ENCODE results near the gene LCAT. TPM values are rescaled to one million over a fixed set of nuclear protein-coding genes. Genes with fewer than 3 reads are reported as not detected.
"Not testable (repeated sequence)": the region's sequence is repeated elsewhere in the genome, so short reads cannot be mapped to it uniquely, and the experiment has no call there.

The LCAT gene
- total RNA-seq, 1 experiment from 2014 or later, result 4.5 TPM

GRCh38 chr16:67922740-67923139 is 21.2 kb downstream of the LCAT start:
- Histone ChIP-seq H3K4me3 (no peak overlapping the region), H3K4me1 (peaks cover 4% of the 10 kb centered on the region; the same call in 1 of the 2 replicates), H3K27me3 (no peaks in the 10 kb centered on the region), H3K9me3 (replicated peaks) (no peaks in the 10 kb centered on the region), H3K36me3 (no peaks in the 10 kb centered on the region), H3K27ac (no peak overlapping the region)
- DNase-seq, result no peak

GRCh38 chr16:67922221-67922620 is 21.7 kb downstream of the LCAT start:
- no peak overlapping the region for H3K4me3 ChIP-seq
- H3K27ac ChIP-seq, result no peak overlapping the region
- no peak for DNase-seq
- H3K4me1 ChIP-seq, result peaks cover 4% of the 10 kb centered on the region; the same call in 1 of the 2 replicates
- H3K9me3 ChIP-seq (replicated peaks), result no peaks in the 10 kb centered on the region
- H3K27me3 ChIP-seq, result no peaks in the 10 kb centered on the region
- H3K36me3 ChIP-seq, result no peaks in the 10 kb centered on the region

- H3K4me3 ChIP-seq, result no peak overlapping the region
- H3K27me3 ChIP-seq, result no peaks in the 10 kb centered on the region
- H3K27ac ChIP-seq, result no peak overlapping the region
- no peaks in the 10 kb centered on the region for H3K36me3 ChIP-seq
- H3K4me1 ChIP-seq, result no peaks in the 10 kb centered on the region
- DNase-seq, result no peak
- no peaks in the 10 kb centered on the region for H3K9me3 ChIP-seq (replicated peaks)
Observed at GRCh38 chr16:67919622-67920221, 24.2 kb downstream of the LCAT start.

DNA sequence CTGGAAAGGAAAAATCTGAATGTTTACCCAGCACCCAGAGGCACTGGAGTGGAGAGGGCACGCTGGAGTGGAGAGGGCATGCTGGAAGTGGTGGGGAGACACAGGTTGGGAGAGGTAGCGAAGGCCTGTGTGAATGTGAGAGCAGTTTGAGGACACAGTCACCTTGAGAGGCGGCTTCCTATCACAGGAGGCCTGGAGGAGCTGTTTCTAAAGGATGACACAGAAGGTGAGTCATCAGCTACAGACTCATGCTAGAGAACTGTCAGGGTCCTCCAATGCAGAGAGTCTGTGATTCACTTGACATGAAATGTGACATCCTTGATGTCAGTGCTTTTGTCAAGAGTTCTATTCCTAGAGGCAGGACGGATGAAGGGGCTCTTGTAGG is 26.1 kb downstream of the LCAT start:
- DNase-seq, result no peak
- Histone ChIP-seq H3K27me3 (no peaks in the 10 kb centered on the region), H3K9me3 (replicated peaks) (no peaks in the 10 kb centered on the region), H3K36me3 (no peaks in the 10 kb centered on the region), H3K27ac (no peak overlapping the region), H3K4me1 (no peaks in the 10 kb centered on the region), H3K4me3 (no peak overlapping the region)

DNA sequence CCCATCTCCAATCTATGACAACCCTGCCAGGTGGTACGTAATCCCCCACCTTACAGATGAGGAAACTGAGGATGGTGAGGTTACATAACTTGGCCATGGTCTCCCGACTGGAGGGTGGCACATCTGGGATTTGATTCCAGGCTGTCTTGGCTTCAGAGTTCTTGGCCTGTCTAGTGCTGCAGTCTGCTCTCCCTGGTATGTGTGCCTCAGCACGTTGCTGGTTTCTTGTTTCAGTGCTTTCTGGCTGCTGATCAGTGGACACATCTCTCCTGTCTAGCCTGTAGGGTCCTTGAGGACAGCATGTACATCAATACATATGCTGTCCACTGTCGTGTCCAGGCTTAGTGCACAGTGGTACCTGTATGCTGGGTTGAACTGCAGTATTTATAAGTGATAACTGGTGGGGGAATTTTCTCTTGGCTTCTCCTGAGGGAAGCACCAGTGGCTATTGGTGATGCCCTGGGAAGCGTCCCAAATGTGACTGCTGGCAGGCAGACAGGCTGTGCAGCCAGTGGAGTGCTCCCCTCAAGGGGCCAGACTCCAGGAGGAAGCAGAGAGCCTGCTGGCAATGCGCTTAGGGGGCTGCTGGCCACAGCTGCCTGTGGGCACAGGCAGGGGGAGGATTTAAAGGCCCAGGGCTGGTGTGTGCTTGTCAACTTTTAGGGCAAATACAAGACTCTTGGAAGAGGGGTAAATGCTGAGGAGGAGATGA is 26.6 kb downstream of the LCAT start:
- H3K27me3 ChIP-seq, result no peaks in the 10 kb centered on the region
- H3K4me3 ChIP-seq, result no peak overlapping the region
- H3K27ac ChIP-seq, result no peak overlapping the region
- no peak for DNase-seq
- no peaks in the 10 kb centered on the region for H3K36me3 ChIP-seq
- no peaks in the 10 kb centered on the region for H3K4me1 ChIP-seq
- H3K9me3 ChIP-seq (replicated peaks), result no peaks in the 10 kb centered on the region

DNA sequence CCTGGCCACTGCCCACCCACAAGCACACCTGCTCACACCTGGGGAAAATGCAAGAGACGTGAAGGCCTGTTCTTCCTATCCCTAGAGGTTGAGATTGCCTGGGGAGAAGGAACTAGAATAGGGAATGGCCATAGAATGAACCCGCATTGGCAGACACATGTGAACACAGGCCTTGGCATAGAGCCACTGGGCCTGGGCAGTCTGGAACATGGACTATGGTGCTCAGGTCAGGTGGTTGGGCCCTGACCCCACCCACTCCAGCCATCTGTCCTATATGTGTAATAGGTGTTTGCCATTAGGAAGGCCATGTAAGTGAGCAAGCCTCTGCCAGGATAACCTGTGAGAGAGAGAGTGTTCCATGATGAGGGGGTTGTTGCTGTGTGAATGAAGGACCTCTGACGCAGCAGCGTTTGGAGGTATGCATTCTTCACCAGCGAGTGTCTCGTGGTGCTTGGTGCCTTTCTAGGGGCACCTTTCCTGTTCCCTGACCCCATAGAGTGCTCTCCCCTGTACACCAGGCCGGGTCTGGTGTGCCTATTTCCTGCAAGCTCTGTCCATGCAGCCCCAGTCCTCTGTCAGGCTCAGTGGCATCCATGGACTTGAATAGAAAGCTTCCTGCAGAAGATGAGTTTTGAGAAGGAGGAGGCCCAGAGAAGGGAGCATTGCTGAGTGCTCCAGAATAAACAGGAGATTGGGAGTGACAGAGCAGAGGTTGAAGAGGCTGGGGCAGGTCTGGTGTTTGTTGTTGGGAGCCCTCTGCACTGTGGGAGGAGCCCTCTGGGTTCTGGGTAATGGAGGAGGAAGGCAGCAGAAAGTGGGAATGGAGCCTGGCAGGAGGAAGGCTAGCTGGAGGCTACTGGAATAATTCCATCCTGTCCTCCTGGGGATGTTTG is 27.8 kb downstream of the LCAT start:
- H3K9me3 ChIP-seq (replicated peaks), result no peaks in the 10 kb centered on the region
- H3K36me3 ChIP-seq, result no peaks in the 10 kb centered on the region
- H3K27me3 ChIP-seq, result no peaks in the 10 kb centered on the region
- DNase-seq, result no peak
- no peak overlapping the region for H3K4me3 ChIP-seq
- no peaks in the 10 kb centered on the region for H3K4me1 ChIP-seq
- H3K27ac ChIP-seq, result no peak overlapping the region

DNA sequence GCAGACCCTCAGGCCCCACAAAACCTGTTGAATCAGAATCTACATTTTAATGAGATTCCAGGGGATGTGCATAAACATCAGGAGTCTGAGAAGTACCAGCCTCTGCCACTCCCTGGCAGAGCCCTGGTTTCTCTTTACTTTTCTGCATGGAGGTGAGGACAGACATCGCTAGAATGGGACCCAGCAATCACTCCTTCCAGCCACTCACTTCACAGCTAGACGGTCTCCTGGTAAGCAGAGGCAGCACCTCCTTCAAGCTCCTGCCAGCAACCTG is 28.5 kb downstream of the LCAT start:
- H3K27ac ChIP-seq, DNase-seq, H3K4me1 ChIP-seq: not testable (repeated sequence)

GRCh38 chr16:67914758-67915495 is 29.0 kb downstream of the LCAT start:
- H3K27ac ChIP-seq, result no peak overlapping the region
- H3K27me3 ChIP-seq, result no peaks in the 10 kb centered on the region
- no peaks in the 10 kb centered on the region for H3K9me3 ChIP-seq (replicated peaks)
- H3K4me1 ChIP-seq, result peaks cover 3% of the 10 kb centered on the region
- no peak for DNase-seq
- H3K36me3 ChIP-seq, result no peaks in the 10 kb centered on the region
- H3K4me3 ChIP-seq, result no peak overlapping the region

More for the DNA sequence above, 28.5 kb downstream of the LCAT start:
- H3K9me3 ChIP-seq (replicated peaks); H3K27me3 ChIP-seq; H3K36me3 ChIP-seq; H3K4me3 ChIP-seq: not testable (repeated sequence)

DNA sequence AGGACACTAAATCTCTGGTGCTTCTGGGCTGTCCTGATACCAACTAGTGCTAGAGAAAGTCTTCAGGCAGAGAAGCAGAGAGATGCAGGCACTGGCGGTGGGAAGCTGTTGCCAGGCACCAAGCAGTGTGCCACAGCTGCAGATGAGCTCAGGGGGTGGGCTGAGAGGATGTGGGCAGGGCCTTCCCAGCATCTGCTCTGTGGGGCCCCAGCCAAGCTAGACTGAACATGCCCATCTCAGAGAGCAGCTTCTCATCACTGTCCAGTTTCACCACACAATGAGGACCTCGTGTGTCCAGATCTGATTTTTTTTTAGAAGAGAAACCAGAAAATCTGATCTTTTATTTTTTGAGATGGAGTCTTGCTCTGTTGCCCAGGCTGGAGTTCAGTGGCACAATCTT is 33.8 kb downstream of the LCAT start:
- Histone ChIP-seq H3K27ac (no peak overlapping the region), H3K27me3 (no peaks in the 10 kb centered on the region), H3K36me3 (no peaks in the 10 kb centered on the region), H3K4me1 (peaks cover 3% of the 10 kb centered on the region), H3K9me3 (replicated peaks) (no peaks in the 10 kb centered on the region), H3K4me3 (no peak overlapping the region)
- peak; percentile 68 to 69 for DNase-seq

DNA sequence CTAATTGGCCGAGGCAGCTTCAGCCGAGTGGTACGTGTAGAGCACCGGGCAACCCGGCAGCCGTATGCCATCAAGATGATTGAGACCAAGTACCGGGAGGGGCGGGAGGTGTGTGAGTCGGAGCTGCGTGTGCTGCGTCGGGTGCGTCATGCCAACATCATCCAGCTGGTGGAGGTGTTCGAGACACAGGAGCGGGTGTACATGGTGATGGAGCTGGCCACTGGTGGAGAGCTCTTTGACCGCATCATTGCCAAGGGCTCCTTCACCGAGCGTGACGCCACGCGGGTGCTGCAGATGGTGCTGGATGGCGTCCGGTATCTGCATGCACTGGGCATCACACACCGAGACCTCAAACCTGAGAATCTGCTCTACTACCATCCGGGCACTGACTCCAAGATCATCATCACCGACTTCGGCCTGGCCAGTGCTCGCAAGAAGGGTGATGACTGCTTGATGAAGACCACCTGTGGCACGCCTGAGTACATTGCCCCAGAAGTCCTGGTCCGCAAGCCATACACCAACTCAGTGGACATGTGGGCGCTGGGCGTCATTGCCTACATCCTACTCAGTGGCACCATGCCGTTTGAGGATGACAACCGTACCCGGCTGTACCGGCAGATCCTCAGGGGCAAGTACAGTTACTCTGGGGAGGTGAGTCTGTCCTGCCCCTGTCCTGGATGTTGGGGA is 34.7 kb downstream of the LCAT start:
- Histone ChIP-seq H3K27ac (no peak overlapping the region), H3K27me3 (no peaks in the 10 kb centered on the region), H3K9me3 (replicated peaks) (no peaks in the 10 kb centered on the region), H3K36me3 (no peaks in the 10 kb centered on the region), H3K4me1 (peaks cover 3% of the 10 kb centered on the region), H3K4me3 (no peak overlapping the region)
- DNase-seq, result no peak

GRCh38 chr16:67907397-67908180 is 36.3 kb downstream of the LCAT start:
- Histone ChIP-seq H3K4me3 (no peak overlapping the region), H3K36me3 (no peaks in the 10 kb centered on the region)

DNA sequence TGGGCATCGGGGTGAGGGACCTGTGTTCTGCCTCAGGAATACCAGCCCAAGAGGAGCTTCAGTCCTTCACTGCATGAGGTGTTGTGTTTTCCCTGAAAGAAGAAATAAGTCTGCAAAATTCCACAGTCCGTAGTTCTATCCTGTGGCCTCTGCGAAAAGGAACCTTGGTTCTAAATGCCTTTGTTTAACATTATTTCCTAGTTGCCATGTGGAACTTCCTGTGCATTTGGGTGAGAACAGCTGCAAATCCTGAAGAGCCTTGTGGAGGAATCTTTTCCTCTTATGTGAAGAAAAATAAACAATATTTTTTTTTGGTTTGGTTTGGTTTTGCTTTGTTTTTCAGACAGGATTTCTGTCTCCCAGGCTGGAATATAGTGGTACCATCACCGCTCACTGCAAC is 41.1 kb downstream of the LCAT start:
- Histone ChIP-seq H3K27ac (peak overlapping the region; percentile 82), H3K9me3 (replicated peaks) (no peaks in the 10 kb centered on the region)
- DNase-seq, result peak; percentile 12 to 57

More at GRCh38 chr16:67907397-67908180, 36.3 kb downstream of the LCAT start:
- Histone ChIP-seq H3K27ac (no peak overlapping the region), H3K4me1 (peaks cover 6% of the 10 kb centered on the region), H3K27me3 (no peaks in the 10 kb centered on the region), H3K9me3 (replicated peaks) (no peaks in the 10 kb centered on the region)
- no peak for DNase-seq

GRCh38 chr16:67901734-67902133 is 42.2 kb downstream of the LCAT start:
- Histone ChIP-seq H3K9me3 (replicated peaks) (no peaks in the 10 kb centered on the region), H3K4me1 (peaks cover 7% of the 10 kb centered on the region; the same call in 1 of the 2 replicates), H3K27ac (no peak overlapping the region), H3K4me3 (no peak overlapping the region), H3K27me3 (no peaks in the 10 kb centered on the region), H3K36me3 (no peaks in the 10 kb centered on the region)
- no peak for DNase-seq

More for the DNA sequence above, 41.1 kb downstream of the LCAT start:
- Histone ChIP-seq H3K36me3 (no peaks in the 10 kb centered on the region), H3K27me3 (no peaks in the 10 kb centered on the region), H3K4me1 (peaks cover 7% of the 10 kb centered on the region; the same call in 1 of the 2 replicates), H3K4me3 (no peak overlapping the region)

Data from SJCRH30 (cell line).